Tibial nerve (tissue), 4 donors: ENCODE results near the gene RBM26.

ENCODE experiments used
- EP300 ChIP-seq, 2 donors: sonication (generic); formaldehyde crosslinking; IDR thresholded peaks; one replicate each; pipeline ENCODE4 v1.6.1; 2017; ENCODE audit warnings: antibody characterized with exemption in 2 of 2, mild to moderate bottlenecking in 1 of 2
- POLR2A ChIP-seq, 2 donors: fragments of 450-650 bp; IDR thresholded peaks; one replicate each; pipeline ENCODE4 v1.6.1; 2017; ENCODE audit warnings: antibody characterized with exemption in 2 of 2, mild to moderate bottlenecking in 2 of 2, moderate library complexity in 2 of 2
- TF ChIP-seq, protein P1 (sequence below), 5 experiments: fragments of 200-600 bp in 3 of 5; fragments of 450-650 bp in 2 of 5; sonication (generic) in 3 of 5; IDR thresholded peaks; one replicate each; pipeline ENCODE4 v1.5.1; 2016 to 2019; ENCODE audit warnings: antibody characterized with exemption in 5 of 5, mild to moderate bottlenecking in 3 of 5, moderate library complexity in 2 of 5

DNA sequence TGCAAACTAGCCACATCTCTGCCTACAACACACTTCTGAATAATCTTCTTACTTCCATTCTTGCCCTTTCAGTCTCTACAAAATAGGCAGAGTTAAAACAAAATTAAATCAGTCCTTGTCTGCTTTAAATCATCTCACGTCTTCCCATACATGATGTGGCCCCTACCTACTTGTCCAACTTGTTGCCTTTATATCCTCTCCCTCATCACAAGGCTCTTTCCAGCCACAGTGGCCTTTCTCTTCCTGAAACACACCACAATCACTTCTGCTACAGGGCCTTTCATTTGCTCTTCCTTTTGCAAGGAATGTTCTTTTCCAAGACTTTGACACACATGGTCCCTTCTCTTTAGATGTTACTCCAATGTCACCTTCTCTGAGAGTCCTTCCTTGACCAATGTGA, 1.7 kb downstream of the RBM26 start:
- TF ChIP-seq POLR2A (IDR thresholded peaks at IDR 0.05) (no peak), EP300 (IDR thresholded peaks at IDR 0.05) (no peak)
- TF ChIP-seq, protein P1, sequence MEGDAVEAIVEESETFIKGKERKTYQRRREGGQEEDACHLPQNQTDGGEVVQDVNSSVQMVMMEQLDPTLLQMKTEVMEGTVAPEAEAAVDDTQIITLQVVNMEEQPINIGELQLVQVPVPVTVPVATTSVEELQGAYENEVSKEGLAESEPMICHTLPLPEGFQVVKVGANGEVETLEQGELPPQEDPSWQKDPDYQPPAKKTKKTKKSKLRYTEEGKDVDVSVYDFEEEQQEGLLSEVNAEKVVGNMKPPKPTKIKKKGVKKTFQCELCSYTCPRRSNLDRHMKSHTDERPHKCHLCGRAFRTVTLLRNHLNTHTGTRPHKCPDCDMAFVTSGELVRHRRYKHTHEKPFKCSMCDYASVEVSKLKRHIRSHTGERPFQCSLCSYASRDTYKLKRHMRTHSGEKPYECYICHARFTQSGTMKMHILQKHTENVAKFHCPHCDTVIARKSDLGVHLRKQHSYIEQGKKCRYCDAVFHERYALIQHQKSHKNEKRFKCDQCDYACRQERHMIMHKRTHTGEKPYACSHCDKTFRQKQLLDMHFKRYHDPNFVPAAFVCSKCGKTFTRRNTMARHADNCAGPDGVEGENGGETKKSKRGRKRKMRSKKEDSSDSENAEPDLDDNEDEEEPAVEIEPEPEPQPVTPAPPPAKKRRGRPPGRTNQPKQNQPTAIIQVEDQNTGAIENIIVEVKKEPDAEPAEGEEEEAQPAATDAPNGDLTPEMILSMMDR (IDR thresholded peaks at IDR 0.05) = no peak
